ENCODE data around the gene TMEM63B. TPM values are rescaled to one million over a fixed set of nuclear protein-coding genes. Genes with fewer than 3 reads are reported as not detected.
"Not testable (repeated sequence)": the region's sequence is repeated elsewhere in the genome, so short reads cannot be mapped to it uniquely, and the experiment has no call there.

TMEM63B gene
- total RNA-seq, 2 experiments from 2014 or later = 16.0 to 17.8 TPM

- CTCF ChIA-PET = interaction anchor here (1.5 to 1.6 kb wide), 2 partner anchors 42 to 80 kb away, joined by 3 to 5 read pairs; no protein-coding TSS in a partner anchor
- POLR2A ChIA-PET = interaction anchor here (0.6 to 0.8 kb wide), 3 partner anchors 70 to 865 kb away, joined by 3 read pairs; partner anchors contain the start of gene HSP90AB1
Measured at GRCh38 chr6:44176762-44177509, 49.6 kb downstream of the TMEM63B start.

- ChIA-PET POLR2A (no interaction called here), CTCF (no interaction called here)
Measured at GRCh38 chr6:44177691-44178423, 50.5 kb downstream of the TMEM63B start.

DNA sequence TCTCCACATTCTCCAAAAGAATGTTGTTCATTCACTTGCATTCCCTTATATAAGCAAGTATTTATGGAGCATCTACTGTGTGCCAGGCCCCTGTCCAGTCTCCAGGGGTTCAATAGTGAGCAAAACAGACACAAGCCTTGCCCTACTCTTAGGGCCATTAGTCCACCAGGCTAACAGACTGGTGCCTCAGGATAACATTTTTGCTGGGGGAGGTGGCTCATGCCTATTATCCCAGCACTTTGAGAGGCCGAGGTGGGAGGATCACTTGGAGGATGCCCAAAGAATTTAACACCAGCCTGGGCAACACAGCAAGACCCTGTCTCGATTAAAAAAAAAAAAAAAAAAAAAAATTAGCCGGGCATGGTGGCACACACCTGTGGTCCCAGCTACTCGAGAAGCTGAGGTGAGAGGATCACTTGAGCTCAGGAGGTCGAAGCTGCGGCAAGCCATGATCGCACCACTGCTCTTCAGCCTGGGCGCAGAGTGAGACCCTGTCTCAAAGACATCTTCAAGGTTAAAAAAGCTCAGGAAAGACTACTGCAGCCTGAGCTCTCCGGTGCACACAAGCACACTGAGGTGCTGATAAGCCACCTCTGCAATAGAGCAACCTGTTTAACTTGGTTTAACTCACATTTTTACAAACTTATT lies 51.2 kb downstream of the TMEM63B start:
- ChIA-PET POLR2A (no interaction called here), CTCF (no interaction called here)

GRCh38 chr6:44179072-44179536 lies 51.8 kb downstream of the TMEM63B start:
- CTCF ChIA-PET = no interaction called here
- POLR2A ChIA-PET = no interaction called here

DNA sequence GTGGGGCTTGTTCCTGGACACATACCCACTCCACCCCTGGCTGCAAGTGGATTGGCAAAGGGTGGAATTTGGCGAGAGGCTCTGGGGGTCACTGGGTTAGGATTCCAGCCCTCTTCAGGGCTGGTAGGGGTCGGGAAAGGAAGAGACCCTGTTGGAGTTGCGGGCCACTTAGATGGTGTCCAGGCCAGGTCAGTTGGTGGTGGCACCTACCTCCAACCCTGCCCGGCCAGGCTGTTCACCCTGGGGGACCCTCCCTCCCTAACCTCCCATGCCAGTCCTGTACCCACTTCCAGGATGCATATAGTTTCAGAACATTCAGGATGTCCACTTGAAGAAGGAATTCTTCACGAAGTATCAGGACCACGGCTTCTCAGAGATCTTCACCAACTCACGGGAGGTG lies 52.3 kb downstream of the TMEM63B start:
- CTCF ChIA-PET = interaction anchor here (1.0 kb wide), 1 partner anchor 83 kb away, joined by 4 read pairs; no protein-coding TSS in a partner anchor
- POLR2A ChIA-PET = no interaction called here

GRCh38 chr6:44180406-44180805 lies 53.1 kb downstream of the TMEM63B start:
- ChIA-PET POLR2A (interaction anchor here (0.6 kb wide), 2 partner anchors 66 to 514 kb away, joined by 5 to 7 read pairs; partner anchors contain the start of gene HSP90AB1), CTCF (interaction anchor here (1.0 kb wide), 1 partner anchor 84 kb away, joined by 4 read pairs; no protein-coding TSS in a partner anchor)

- ChIA-PET POLR2A (interaction anchor here (0.6 kb wide), 2 partner anchors 66 to 514 kb away, joined by 5 to 7 read pairs; partner anchors contain the start of gene HSP90AB1), CTCF (interaction anchor here (1.0 kb wide), 1 partner anchor 85 kb away, joined by 4 read pairs; no protein-coding TSS in a partner anchor)
Measured at GRCh38 chr6:44180886-44181285, 53.5 kb downstream of the TMEM63B start.

GRCh38 chr6:44181784-44182183 lies 54.4 kb downstream of the TMEM63B start:
- POLR2A ChIA-PET, CTCF ChIA-PET: not testable (repeated sequence)

DNA sequence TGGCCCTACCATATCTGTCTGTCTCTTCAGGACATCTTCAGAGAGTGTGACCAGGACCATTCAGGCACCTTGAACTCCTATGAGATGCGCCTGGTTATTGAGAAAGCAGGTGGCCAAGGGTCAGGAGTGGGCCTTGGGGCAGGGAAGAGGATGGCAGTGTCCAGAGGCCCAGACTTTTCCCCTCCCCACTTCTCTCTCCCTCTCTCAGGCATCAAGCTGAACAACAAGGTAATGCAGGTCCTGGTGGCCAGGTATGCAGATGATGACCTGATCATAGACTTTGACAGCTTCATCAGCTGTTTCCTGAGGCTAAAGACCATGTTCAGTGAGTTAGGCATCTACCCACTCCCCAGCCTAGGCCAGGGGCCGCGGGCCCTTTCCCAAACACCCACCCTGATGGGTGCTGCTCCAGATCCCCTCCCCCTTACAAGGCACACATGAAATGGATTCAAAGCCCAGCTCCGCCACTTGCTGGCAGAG lies 55.6 kb downstream of the TMEM63B start:
- POLR2A ChIA-PET = no interaction called here
- CTCF ChIA-PET = no interaction called here

DNA sequence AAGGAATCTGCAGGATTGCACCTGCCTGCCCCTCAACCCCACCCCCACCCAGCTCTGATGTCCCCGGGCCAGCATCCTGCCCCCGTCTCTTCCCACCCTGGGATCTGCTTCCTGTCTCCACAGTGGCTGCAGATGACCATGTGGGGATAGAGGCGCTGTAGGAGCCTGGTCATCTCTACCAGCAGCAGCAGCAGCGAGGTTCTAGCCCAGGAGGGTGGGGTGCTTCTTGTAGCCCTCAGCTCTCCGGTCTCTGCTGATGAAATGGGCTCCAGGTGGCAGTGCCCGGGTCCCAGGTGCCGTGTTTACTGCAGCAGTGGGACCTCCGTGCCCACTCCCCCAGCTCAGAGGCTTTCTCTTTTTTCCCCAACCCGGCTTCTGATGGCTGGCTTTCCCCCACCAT lies 56.4 kb downstream of the TMEM63B start:
- POLR2A ChIA-PET = no interaction called here
- CTCF ChIA-PET = no interaction called here

DNA sequence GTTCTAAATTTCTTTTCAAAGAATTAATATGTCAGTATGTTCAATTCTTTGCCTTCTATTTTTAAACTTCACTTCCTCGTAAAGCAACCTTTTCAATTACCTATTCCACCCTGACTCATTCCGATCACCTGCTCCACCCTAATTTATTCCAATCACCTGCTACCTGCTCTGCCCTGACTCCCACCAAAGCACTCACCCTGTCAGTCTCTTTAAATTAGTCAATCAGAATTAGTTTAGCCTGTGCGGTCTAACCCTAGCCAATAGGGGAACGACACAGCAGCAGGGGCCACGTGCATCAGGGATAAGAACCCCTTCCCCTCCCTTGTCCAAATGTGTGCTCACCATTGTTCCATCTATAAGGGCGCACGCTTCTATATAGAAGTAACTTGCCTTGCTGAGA lies 58.0 kb downstream of the TMEM63B start:
- CTCF ChIA-PET, POLR2A ChIA-PET: not testable (repeated sequence)

GRCh38 chr6:44185953-44186634 lies 58.7 kb downstream of the TMEM63B start:
- POLR2A ChIA-PET = no interaction called here
- CTCF ChIA-PET = no interaction called here

- CTCF ChIA-PET = no interaction called here
- POLR2A ChIA-PET = no interaction called here
Measured at GRCh38 chr6:44186635-44187025, 59.3 kb downstream of the TMEM63B start.

DNA sequence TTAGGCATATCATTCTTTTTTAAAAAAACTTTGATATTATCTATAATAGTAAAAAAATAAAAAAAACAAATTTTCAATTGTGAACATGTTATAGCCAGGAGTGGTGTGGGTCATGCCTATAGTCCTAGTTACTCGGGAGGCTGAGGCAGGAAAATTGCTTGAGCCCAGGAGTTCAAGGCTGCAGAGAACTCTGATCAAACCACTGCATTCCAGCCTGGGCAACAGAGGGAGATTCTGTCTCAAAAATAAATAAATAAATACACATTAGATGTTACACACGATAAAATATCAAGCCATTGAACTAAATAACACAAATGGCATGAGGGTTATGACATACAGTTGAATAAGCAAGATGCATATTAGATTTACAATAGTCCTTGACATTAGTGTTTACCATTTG lies 61.5 kb downstream of the TMEM63B start:
- ChIA-PET POLR2A (no interaction called here), CTCF (interaction anchor here (1.4 kb wide), 1 partner anchor 16 kb away, joined by 4 read pairs; no protein-coding TSS in a partner anchor)

DNA sequence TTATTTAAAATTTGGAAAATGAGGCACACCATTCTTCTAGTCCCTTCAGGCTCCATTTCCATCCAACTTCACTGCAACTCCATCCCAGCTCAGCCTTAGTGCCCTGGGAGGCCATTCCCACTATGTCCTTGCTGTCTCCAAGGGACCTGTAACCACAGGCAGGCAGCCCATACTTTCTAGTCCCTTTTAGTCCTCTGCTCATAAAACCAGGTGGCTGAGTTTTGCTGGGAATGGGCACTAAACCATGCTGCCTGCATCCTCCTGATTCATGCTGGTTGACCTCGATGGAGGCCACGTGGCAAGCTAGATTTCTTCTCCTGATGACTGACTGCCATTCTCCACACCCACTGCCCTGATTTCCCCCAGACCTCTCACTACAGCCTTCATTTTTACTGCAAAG lies 61.9 kb downstream of the TMEM63B start:
- ChIA-PET POLR2A (no interaction called here), CTCF (interaction anchor here (0.8 to 1.4 kb wide), 3 partner anchors 16 to 152 kb away, joined by 3 to 4 read pairs (median 3); no protein-coding TSS in a partner anchor)

- POLR2A ChIA-PET = no interaction called here
- CTCF ChIA-PET = no interaction called here
Measured at GRCh38 chr6:44190715-44191114, 63.4 kb downstream of the TMEM63B start.

GRCh38 chr6:44192428-44193041 lies 65.2 kb downstream of the TMEM63B start:
- POLR2A ChIA-PET = no interaction called here
- CTCF ChIA-PET = no interaction called here

DNA sequence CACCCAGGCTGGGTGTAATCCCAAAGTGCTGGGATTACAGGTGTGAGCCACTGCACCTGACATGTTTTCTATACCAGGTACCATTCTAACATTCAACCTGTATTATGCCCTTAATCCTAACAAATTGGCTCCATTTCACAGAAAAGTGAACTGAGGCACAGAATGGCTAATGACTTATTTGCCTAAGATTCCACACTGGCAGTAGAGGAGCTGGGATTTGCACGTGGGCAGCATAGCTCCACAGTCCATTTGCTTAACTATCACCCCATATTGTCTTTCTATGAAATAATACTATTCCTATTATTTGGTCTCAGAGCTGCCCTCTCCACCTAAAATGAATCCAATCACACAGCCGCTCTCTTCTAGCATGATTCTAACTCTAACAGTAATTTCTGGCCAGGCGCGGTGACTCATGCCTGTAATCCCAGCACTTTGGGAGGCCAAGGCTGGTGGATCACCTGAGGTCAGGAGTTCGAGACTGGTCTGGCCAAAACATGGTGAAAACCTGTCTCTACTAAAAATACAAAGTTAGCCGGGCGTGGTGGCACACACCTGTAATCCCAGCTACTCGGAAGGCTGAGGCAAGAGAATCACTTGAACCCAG lies 66.1 kb downstream of the TMEM63B start:
- POLR2A ChIA-PET = no interaction called here
- CTCF ChIA-PET = interaction anchor here (0.7 kb wide), 1 partner anchor 175 kb away, joined by 3 read pairs; no protein-coding TSS in a partner anchor

DNA sequence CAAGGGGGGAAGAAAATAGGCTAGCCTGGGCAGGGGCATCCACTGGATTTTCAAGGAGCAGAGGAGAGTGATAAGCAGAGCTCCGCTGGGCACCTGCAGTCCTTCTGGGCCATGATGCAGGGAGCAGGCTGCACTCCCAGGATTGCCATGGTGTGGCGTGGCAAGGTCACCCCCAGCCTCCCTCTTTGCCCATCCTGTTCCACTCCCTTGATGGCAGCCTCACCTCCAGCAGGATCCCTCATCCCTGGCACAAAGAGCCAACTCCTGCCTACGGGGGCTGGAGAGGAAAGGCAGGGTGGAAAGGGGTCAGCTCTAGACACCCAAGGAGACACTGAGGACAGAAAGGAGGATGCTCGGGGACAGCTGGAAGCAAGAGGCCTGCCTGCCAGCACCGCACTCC lies 67.0 kb downstream of the TMEM63B start:
- POLR2A ChIA-PET = no interaction called here
- CTCF ChIA-PET = interaction anchor here (0.7 kb wide), 1 partner anchor 176 kb away, joined by 3 read pairs; no protein-coding TSS in a partner anchor

Data from activated CD8-positive, alpha-beta memory T cell treated with anti-CD3 and anti-CD28 coated beads for 36 hours (primary cell).